ENCODE data around the gene CEP85. TPM values are rescaled to one million over a fixed set of nuclear protein-coding genes. Genes with fewer than 3 reads are reported as not detected.

The CEP85 gene
- total and polyA plus RNA-seq, 10 of the 15 experiments (the other 5 are each of a cell fraction or from before 2014, with no cell fraction given): 8.4 to 26.8 (median 21.5) TPM

DNA sequence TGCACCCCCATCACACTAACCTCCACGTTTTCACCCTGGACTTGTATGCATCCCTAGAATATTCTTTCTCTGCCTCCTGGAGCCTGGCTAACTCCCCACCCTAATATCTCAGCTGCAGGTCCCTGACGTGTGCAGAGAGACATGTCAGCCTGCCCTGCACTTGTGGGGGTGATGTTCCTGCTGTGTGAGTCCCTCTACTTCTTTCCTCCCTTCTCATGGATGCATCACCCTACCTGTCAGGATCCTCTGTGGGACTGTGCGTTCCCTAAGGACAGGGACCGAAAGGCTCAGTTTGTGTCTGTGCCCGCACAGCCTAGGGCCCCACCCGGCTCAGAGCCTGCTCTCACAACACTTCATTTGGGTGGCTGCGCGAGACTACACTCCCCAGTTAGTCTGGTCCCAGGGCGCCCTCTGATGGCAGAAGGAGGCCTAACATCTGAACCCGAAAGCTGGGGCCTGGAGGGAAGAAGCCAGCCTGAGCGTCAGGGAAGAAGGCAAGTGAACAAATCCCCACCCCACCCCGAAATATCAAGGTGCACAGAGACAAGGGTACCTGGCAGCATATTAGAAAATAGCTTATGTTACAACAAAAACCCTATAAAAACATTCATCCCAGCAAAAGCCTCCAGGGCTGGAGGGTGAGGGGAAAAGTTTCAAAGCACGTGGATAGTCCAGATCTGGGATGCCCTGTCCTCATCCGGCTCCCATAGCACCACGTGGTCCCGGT lies 87.5 kb downstream of the CEP85 start (continued):
- TF ChIP-seq, protein P1, sequence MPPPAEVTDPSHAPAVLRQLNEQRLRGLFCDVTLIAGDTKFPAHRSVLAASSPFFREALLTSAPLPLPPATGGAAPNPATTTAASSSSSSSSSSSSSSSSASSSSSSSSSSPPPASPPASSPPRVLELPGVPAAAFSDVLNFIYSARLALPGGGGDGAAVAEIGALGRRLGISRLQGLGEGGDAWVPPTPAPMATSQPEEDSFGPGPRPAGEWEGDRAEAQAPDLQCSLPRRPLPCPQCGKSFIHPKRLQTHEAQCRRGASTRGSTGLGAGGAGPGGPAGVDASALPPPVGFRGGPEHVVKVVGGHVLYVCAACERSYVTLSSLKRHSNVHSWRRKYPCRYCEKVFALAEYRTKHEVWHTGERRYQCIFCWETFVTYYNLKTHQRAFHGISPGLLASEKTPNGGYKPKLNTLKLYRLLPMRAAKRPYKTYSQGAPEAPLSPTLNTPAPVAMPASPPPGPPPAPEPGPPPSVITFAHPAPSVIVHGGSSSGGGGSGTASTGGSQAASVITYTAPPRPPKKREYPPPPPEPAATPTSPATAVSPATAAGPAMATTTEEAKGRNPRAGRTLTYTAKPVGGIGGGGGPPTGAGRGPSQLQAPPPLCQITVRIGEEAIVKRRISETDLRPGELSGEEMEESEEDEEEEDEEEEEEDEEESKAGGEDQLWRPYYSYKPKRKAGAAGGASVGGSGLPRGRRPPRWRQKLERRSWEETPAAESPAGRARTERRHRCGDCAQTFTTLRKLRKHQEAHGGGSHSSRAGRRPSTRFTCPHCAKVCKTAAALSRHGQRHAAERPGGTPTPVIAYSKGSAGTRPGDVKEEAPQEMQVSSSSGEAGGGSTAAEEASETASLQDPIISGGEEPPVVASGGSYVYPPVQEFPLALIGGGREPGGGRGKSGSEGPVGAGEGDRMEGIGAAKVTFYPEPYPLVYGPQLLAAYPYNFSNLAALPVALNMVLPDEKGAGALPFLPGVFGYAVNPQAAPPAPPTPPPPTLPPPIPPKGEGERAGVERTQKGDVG (CRISPR knock-in tag; IDR thresholded peaks at IDR 0.05): no peak
- TF ChIP-seq RCOR1 (conservative IDR thresholded peaks at IDR 0.05; ENCODE audit: low read depth, low read length) (no peak), BACH1 (IDR thresholded peaks at IDR 0.05; ENCODE audit: borderline replicate concordance) (no peak), JUND (IDR thresholded peaks at IDR 0.05; ENCODE audit: low read depth, low read length) (no peak), BMI1 (IDR thresholded peaks at IDR 0.05; ENCODE audit: borderline replicate concordance) (no peak), ZNF274 (IDR thresholded peaks at IDR 0.05; ENCODE audit: insufficient read depth, insufficient read length) (no peak), BCL11A (IDR thresholded peaks at IDR 0.05; ENCODE audit: low read depth, low read length) (no peak), CBX3 (IDR thresholded peaks at IDR 0.05; ENCODE audit: borderline replicate concordance, low read depth) (no peak), POLR2A (IDR thresholded peaks at IDR 0.05; ENCODE audit: low read depth, low read length) (no peak), PAX8 (IDR thresholded peaks at IDR 0.05) (no peak), KDM1A (IDR thresholded peaks at IDR 0.05; ENCODE audit: borderline replicate concordance) (no peak), ASH2L (IDR thresholded peaks at IDR 0.05; ENCODE audit: borderline replicate concordance, low read depth) (no peak), RBBP5 (conservative IDR thresholded peaks at IDR 0.05) (no peak), TCF3 (IDR thresholded peaks at IDR 0.05; ENCODE audit: borderline replicate concordance, insufficient read depth, low read depth, low read length) (no peak), SIX5 (IDR thresholded peaks at IDR 0.05; ENCODE audit: low read depth, low read length, severe bottlenecking) (no peak), TAF1 (IDR thresholded peaks at IDR 0.05; ENCODE audit: borderline replicate concordance, low read depth, low read length) (no peak), HCFC1 (IDR thresholded peaks at IDR 0.05; ENCODE audit: low read length) (no peak)
- TF ChIP-seq, protein P2, sequence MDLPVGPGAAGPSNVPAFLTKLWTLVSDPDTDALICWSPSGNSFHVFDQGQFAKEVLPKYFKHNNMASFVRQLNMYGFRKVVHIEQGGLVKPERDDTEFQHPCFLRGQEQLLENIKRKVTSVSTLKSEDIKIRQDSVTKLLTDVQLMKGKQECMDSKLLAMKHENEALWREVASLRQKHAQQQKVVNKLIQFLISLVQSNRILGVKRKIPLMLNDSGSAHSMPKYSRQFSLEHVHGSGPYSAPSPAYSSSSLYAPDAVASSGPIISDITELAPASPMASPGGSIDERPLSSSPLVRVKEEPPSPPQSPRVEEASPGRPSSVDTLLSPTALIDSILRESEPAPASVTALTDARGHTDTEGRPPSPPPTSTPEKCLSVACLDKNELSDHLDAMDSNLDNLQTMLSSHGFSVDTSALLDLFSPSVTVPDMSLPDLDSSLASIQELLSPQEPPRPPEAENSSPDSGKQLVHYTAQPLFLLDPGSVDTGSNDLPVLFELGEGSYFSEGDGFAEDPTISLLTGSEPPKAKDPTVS (IDR thresholded peaks at IDR 0.05; ENCODE audit: low read depth, low read length): no peak
- TF ChIP-seq, protein P3, sequence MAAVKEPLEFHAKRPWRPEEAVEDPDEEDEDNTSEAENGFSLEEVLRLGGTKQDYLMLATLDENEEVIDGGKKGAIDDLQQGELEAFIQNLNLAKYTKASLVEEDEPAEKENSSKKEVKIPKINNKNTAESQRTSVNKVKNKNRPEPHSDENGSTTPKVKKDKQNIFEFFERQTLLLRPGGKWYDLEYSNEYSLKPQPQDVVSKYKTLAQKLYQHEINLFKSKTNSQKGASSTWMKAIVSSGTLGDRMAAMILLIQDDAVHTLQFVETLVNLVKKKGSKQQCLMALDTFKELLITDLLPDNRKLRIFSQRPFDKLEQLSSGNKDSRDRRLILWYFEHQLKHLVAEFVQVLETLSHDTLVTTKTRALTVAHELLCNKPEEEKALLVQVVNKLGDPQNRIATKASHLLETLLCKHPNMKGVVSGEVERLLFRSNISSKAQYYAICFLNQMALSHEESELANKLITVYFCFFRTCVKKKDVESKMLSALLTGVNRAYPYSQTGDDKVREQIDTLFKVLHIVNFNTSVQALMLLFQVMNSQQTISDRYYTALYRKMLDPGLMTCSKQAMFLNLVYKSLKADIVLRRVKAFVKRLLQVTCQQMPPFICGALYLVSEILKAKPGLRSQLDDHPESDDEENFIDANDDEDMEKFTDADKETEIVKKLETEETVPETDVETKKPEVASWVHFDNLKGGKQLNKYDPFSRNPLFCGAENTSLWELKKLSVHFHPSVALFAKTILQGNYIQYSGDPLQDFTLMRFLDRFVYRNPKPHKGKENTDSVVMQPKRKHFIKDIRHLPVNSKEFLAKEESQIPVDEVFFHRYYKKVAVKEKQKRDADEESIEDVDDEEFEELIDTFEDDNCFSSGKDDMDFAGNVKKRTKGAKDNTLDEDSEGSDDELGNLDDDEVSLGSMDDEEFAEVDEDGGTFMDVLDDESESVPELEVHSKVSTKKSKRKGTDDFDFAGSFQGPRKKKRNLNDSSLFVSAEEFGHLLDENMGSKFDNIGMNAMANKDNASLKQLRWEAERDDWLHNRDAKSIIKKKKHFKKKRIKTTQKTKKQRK (IDR thresholded peaks at IDR 0.05; ENCODE audit: low read depth, low read length): no peak
- TF ChIP-seq, protein P4, sequence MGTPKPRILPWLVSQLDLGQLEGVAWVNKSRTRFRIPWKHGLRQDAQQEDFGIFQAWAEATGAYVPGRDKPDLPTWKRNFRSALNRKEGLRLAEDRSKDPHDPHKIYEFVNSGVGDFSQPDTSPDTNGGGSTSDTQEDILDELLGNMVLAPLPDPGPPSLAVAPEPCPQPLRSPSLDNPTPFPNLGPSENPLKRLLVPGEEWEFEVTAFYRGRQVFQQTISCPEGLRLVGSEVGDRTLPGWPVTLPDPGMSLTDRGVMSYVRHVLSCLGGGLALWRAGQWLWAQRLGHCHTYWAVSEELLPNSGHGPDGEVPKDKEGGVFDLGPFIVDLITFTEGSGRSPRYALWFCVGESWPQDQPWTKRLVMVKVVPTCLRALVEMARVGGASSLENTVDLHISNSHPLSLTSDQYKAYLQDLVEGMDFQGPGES (IDR thresholded peaks at IDR 0.05): no peak
- TF ChIP-seq, protein P5, sequence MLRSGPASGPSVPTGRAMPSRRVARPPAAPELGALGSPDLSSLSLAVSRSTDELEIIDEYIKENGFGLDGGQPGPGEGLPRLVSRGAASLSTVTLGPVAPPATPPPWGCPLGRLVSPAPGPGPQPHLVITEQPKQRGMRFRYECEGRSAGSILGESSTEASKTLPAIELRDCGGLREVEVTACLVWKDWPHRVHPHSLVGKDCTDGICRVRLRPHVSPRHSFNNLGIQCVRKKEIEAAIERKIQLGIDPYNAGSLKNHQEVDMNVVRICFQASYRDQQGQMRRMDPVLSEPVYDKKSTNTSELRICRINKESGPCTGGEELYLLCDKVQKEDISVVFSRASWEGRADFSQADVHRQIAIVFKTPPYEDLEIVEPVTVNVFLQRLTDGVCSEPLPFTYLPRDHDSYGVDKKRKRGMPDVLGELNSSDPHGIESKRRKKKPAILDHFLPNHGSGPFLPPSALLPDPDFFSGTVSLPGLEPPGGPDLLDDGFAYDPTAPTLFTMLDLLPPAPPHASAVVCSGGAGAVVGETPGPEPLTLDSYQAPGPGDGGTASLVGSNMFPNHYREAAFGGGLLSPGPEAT (IDR thresholded peaks at IDR 0.05; ENCODE audit: low read depth): no peak
